ENCODE data around the gene FADS2.

Gene FADS2

GRCh38 chr11:61869429-61869707 lies 41.3 kb downstream of the FADS2 start:
- DNase-seq, result no peak

- no peak for DNase-seq
Measured at GRCh38 chr11:61869708-61870451, 41.8 kb downstream of the FADS2 start.

GRCh38 chr11:61870541-61871031 lies 42.5 kb downstream of the FADS2 start:
- peak; percentile 24 for DNase-seq

GRCh38 chr11:61871158-61871597 lies 43.1 kb downstream of the FADS2 start:
- DNase-seq, result peak; percentile 71

DNA sequence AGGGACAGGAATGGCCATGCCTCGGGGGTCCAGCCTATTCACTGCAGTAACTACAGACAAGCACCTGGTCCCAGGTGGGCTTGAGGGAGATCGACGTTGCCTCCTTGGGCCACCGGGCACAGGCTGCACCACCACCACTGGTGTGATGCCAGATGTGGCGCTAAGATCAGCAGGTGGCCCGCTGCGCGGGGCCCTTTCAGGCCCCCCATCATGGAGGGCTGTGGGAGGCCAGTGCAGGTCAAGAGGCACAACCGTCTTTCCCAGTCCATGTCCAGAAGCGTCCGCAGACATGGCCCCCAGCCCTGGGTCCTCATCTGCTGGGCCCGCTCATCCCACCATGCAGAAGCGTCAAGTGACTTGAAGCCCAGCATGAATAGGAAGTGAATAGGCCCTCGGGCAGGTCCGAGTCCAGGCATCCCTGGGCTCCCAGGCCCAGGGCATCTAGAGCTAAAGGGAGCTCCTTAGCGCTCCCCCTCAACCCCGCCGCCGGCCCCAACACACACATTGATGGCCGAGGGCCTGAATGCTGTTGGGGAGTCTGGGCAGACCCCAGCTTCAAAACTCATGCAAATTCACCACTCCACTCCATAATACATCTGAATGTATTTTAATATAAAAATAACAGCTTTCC lies 45.0 kb downstream of the FADS2 start:
- no peak for DNase-seq

- no peak for DNase-seq
Measured at GRCh38 chr11:61873588-61874376, 45.7 kb downstream of the FADS2 start.

DNA sequence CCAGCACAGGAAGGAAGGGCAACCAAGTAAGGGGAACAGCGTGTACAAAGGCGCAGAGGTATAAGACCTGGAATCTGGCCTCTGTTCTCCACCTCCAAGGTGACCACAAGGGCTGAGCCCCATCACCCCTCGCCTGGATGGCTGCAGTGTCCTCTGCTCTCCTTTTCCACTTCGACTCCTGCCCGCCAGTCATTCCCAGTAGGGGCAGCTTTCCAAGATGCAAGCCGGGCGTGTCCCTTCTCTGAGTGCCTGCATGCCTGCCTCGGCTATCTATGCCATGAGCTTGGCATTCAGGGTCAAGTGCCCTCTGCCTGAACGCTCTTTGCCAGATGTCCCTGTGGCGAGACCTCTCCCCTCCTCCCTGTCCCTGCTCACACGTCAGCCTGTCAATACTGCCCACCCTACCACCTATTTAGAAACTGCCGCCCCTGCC lies 46.3 kb downstream of the FADS2 start:
- DNase-seq, result no peak

GRCh38 chr11:61874853-61875252 lies 46.8 kb downstream of the FADS2 start:
- no peak for DNase-seq

GRCh38 chr11:61875698-61876097 lies 47.6 kb downstream of the FADS2 start:
- no peak for DNase-seq

DNA sequence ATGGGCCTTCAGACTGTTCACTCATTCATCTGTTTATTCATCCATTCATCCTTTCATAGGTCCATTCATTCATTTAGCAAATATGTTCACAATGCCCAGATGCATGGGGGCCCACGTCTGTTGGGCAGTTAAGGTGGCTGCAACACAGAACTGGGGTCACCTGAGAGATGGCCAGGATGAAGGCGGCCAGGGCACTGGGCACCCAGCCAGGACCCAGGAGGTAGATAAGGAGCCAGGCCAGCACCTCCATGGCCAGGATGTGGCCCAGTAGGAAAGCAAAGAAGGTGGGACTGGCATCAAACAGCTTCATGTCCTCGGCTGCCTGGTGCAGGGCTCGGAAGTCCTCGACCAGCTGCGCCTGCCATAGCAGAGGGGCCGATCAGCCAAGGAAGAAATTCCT lies 51.1 kb downstream of the FADS2 start:
- no peak for DNase-seq

- DNase-seq, result no peak
Measured at GRCh38 chr11:61880031-61880430, 51.9 kb downstream of the FADS2 start.

DNA sequence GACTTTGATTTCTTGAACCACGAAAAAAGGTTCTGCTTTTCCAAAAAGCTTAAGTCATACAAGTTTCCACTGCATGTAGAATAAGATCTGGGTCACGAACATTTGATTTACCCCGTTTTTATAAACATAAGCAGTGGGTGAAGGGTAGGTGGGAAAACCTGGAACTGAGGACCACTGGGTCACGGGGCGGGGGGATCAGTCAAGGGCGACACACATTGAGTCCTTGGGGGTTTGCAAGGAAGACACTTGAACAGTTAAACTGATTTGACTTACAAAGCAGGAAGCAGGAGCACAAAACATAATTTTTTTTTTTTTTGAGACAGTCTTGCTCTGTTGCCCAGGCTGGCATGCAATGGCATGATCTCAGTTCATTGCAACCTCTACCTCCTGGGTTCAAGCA lies 52.4 kb downstream of the FADS2 start:
- DNase-seq, result no peak

DNA sequence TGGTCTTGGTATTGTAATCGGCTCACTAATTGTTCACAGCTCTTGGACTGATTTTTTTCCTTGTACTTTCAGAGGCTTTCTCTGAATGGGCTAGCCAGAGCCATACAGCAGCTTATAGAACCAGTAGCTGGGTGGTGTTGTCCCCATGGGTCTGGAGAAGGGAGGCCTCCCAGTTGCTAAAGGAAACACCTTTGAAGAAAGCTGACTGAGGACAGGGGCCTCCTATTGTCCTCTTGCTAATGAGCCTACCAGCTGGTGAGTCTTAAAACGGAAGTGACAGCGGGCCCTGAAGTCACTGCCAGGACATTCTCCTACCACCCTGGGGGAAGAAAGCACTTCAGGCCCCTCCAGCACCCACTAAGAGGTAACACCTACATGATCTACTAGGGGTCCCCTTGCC lies 53.3 kb downstream of the FADS2 start:
- DNase-seq, result no peak

GRCh38 chr11:61882267-61882666 lies 54.2 kb downstream of the FADS2 start:
- DNase-seq, result peak; percentile 31

DNA sequence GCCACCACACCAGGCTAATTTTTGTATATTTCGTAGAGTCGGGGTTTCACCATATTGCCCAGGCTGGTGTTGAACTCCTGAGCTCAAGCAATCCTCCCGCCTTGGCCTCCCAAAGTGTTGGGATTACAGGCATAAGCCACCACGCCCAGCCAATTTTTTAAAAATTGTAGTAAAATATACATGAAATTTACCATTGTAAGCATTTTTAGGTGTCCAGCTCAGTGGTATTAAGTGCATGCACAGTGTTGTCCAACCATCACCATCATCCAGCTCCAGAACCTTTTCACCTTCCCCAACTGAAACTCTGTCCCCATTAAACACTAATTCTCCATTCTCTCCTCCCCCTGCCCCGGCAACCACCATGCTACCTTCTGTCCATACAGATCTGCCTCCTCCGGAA lies 54.8 kb downstream of the FADS2 start:
- no peak for DNase-seq

DNA sequence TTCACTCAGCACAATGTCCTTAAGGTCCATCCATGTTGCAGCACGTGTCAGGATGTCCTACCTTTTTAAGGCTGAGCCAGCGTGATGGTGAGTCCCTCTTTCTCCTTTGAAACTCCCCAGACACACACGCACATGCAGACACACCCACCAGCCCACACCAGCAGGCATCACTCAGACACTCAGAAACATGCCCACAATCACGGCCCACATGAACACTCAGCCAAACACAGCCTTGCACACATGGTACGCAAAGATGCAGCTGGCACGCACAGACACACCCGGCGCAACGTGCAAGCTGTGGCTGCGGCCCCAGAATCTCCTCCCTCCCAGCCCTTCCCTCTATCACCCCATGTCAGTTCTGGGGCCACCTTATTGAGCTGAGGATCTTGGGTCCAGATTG lies 55.2 kb downstream of the FADS2 start:
- DNase-seq, result no peak

- no peak for DNase-seq
Measured at GRCh38 chr11:61883947-61884346, 55.8 kb downstream of the FADS2 start.

- no peak for DNase-seq
Measured at GRCh38 chr11:61885166-61885778, 57.2 kb downstream of the FADS2 start.

DNA sequence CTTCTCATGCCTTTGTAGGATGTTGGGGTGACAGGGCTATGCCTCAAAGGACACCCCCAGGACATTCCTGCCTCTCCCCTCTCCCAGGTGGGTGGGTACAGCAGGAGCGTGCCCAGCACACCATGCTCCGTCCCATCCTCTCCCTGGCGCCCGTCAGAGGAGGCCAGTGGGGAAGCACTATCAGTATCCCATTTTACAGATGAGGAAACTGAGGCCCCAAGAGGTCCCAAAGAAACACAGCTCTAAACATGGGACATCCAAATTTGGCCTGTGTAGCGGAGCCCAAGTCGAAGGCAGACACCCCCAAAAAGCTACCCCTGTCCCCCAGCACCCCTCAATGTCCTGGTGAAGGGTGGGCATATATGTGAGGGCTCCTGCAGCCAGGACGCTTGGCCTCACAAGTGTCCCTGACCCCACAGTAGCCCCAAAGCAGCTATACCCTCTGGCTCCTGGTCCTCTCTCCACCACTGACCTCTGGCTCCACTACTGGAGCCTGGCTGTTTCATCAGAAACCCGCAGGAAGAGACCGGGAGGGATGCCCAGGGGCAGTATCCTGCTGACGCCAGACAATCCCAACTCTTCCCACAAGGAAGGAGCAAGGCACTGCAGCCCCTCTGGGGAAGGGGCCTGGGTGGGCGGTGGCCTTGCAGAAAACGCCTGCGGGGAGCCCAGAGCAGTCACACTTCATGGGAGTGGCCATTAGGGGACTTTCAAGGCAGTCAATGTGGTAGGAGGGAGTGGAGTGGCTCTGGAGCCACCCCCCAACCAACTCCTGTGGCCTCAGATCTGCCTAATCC lies 57.9 kb downstream of the FADS2 start:
- DNase-seq, result no peak

DNA sequence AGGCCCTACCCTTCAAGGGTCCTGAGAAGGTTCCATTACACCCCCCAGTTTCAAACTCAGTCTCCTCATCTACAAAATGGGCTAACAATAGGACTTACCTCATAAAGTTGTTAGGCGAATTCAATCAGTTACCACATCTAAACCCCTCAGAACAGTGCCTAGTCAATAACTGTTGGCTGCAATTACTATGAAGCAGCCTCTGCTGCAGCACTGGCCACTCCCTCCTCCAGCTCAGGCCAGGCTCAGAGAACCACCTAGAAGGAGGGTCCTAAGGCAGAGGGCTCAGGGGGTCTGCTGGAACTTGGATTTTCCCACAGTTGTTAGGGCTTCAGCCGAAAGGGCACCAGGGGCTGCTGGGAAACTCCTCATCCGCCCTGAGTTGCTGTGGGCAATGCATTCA lies 58.5 kb downstream of the FADS2 start:
- no peak for DNase-seq

GRCh38 chr11:61887839-61888494 lies 59.9 kb downstream of the FADS2 start:
- DNase-seq, result peak; percentile 66

- DNase-seq, result no peak
Measured at GRCh38 chr11:61888590-61888989, 60.5 kb downstream of the FADS2 start.

All from fibroblast of skin of abdomen (primary cell).